Upper lobe of right lung (tissue), 1 donor: ENCODE measurements around the gene DHX32. TPM values are rescaled to one million over a fixed set of nuclear protein-coding genes. Genes with fewer than 3 reads are reported as not detected.
"Not testable (repeated sequence)": the region's sequence is repeated elsewhere in the genome, so short reads cannot be mapped to it uniquely, and the experiment has no call there.

ENCODE experiments used
- ATAC-seq: fragments of 200-7000 bp; cut with Tn5 transposase; one replicate; pipeline ENCODE4 v1.9.1; 2020; ENCODE audit warnings: mild to moderate bottlenecking, moderate library complexity
- DNase-seq: peaks from one replicate; pipeline ENCODE4 v3.0.0-alpha.2; 2020
- H3K27ac ChIP-seq: fragments of 200-600 bp; one replicate; pipeline ENCODE4 v1.8.0; 2022
- H3K27me3 ChIP-seq: fragments of 200-600 bp; one replicate; pipeline ENCODE4 v1.8.0; 2022; ENCODE audit warnings: mild to moderate bottlenecking
- H3K36me3 ChIP-seq: fragments of 200-600 bp; one replicate; pipeline ENCODE4 v1.8.0; 2022
- H3K4me1 ChIP-seq: fragments of 200-600 bp; one replicate; pipeline ENCODE4 v1.8.0; 2022
- H3K4me3 ChIP-seq: fragments of 200-600 bp; one replicate; pipeline ENCODE4 v1.8.0; 2022; ENCODE audit warnings: mild to moderate bottlenecking
- H3K9me3 ChIP-seq: fragments of 200-600 bp; one replicate; pipeline ENCODE4 v1.8.0; 2022
- intact Hi-C: fragments of 100-400 bp; cut with DNase I; formaldehyde crosslinking; loops from one replicate; pipeline ENCODE4 v1.11.0; 2022
- total RNA-seq: library from RNA; stranded (reverse); fragmentation: NEBNext Ultra II Directional; extraction: Animal tissue kit (Norgen Biotek cat#: 25700); gene quantifications from one replicate; pipeline ENCODE4 v1.2.1, GENCODE V29; 2021
- TF ChIP-seq, protein P1 (sequence below): fragments of 200-600 bp; IDR thresholded peaks from one replicate; pipeline ENCODE4 v1.8.0; 2022; ENCODE audit warnings: antibody characterized with exemption
- donor health status: DM: no; HTN: yes; CAD: no; lungs with severe emphysema.

The DHX32 gene
- total RNA-seq, 1 donor from 2014 or later: 35.1 TPM

DNA sequence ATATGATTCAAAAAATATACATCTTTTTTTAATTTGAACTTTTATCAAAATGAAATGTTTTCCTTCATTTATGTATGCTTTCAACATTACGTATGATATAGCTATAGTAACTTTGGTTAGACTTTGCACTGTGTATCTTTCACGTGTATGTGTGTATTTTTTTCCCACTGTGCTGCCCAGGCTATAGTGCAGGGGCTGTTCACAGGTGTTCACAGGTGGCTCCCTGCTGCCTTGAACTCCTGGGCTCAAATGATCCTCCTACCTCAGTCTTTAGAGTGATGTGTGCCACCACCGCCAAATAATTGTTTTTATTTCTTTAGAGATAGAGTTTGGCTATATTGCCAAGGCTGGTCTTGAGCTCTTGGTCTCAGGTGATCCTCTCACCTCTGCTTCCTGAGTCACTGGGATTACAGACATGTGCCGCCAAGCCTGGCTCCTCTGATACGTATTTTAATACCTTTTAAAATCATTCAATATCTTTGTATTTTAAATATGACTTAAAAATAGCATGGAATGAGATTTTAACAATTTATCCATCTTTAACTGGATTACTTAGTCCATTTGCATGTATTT, 44.3 kb upstream of the DHX32 start:
- intact Hi-C loops: no loop called here
- DNase-seq (no peak), ATAC-seq (no peak)
- TF ChIP-seq, protein P1, sequence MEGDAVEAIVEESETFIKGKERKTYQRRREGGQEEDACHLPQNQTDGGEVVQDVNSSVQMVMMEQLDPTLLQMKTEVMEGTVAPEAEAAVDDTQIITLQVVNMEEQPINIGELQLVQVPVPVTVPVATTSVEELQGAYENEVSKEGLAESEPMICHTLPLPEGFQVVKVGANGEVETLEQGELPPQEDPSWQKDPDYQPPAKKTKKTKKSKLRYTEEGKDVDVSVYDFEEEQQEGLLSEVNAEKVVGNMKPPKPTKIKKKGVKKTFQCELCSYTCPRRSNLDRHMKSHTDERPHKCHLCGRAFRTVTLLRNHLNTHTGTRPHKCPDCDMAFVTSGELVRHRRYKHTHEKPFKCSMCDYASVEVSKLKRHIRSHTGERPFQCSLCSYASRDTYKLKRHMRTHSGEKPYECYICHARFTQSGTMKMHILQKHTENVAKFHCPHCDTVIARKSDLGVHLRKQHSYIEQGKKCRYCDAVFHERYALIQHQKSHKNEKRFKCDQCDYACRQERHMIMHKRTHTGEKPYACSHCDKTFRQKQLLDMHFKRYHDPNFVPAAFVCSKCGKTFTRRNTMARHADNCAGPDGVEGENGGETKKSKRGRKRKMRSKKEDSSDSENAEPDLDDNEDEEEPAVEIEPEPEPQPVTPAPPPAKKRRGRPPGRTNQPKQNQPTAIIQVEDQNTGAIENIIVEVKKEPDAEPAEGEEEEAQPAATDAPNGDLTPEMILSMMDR: no peak
- no peaks in the 10 kb centered on the region for H3K27me3 ChIP-seq
- no peaks in the 10 kb centered on the region for H3K9me3 ChIP-seq
- H3K4me1 ChIP-seq: no peaks in the 10 kb centered on the region
- no peak overlapping the region for H3K27ac ChIP-seq
- no peak overlapping the region for H3K4me3 ChIP-seq
- H3K36me3 ChIP-seq: no peaks in the 10 kb centered on the region

DNA sequence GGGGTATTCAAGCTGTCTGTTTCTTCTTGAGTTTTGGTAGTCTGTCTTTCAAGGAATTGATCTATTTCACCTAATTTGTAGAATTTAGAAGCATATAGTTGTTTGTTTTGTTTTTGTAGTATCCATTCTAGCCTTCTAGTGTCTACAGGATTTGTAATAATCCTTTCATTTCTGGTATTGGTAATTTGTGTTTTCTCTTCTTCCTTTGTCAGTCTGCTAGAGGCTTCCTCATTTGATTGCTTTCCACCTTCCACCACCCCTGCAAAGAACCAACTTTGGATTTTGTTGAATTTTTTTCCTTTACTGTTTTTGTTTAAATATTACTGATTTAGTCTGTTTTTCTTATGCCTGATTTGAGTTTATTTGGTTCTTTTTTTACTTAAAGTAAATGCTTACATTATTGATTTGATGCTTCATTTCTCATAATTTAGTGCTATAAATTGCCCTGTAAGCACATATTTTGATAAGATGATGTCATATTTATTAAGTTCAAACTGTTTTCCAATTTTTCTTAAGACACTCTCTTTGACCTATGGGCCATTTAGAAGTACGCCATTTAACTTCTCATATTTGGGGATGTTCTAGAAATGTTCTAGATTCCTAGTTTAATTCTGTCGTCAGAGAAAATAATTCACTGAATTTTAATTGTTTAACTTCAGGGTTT, 40.7 kb upstream of the DHX32 start:
- intact Hi-C loops, H3K27me3 ChIP-seq, DNase-seq, H3K4me1 ChIP-seq, H3K36me3 ChIP-seq, H3K27ac ChIP-seq, ATAC-seq, H3K9me3 ChIP-seq, H3K4me3 ChIP-seq: not testable (repeated sequence)

DNA sequence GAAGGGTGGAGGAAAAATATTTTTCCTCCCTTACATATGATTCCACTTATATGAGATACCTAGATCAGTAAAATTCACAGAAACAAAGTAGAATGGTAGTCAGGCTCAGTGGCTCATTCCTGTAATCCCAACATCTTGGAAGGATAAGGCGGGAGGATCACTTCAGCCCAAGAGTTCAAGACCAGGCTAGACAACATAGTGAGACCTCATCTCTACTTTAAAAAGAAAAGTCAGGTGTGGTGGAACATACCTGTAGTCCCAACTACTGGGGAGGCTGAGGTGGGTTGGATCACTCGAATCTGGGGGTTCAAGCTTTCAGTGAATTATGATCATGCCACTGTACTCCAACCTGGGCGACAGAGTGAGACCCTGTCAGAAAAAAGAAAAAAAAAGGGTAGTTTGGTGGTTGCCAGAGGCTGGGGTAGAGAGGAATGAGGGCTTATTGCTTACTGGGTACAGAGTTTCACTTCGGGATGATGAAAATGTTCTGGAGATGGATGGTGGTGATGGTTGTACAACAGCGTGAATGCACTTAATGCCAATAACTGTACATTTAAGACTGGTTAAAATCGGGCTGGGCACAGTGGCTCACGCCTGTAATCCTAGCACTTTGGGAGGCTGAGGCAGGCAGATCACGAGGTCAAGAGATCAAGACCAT, 36.7 kb upstream of the DHX32 start:
- H3K27ac ChIP-seq, intact Hi-C loops, DNase-seq, H3K4me3 ChIP-seq, H3K9me3 ChIP-seq, H3K4me1 ChIP-seq, H3K36me3 ChIP-seq, H3K27me3 ChIP-seq: not testable (repeated sequence)
- peak; percentile 53 for ATAC-seq

DNA sequence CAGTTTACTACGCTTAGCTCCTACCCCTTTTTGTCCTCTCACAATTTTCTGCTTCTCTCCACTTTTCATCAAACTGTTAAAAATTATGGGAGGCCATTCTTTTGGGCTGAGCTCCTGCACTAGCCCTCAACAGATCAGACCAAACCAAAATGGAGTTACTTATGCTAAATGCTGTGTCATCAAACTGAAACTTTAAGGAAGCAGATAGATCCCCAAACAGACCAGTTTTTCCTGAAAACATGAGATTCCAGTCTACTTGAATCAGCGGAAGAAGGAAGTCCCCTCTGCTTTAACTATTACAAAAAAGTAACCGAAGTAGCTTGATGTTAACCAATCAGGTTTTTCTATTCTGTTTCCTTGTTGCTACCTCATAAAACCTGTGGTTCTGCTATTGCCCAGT, 35.9 kb upstream of the DHX32 start:
- Histone ChIP-seq H3K9me3 (no peaks in the 10 kb centered on the region), H3K4me1 (no peaks in the 10 kb centered on the region), H3K27me3 (no peaks in the 10 kb centered on the region), H3K4me3 (no peak overlapping the region), H3K36me3 (no peaks in the 10 kb centered on the region), H3K27ac (no peak overlapping the region)
- DNase-seq (no peak), ATAC-seq (no peak)
- intact Hi-C loops: no loop called here
- TF ChIP-seq, protein P1: no peak

DNA sequence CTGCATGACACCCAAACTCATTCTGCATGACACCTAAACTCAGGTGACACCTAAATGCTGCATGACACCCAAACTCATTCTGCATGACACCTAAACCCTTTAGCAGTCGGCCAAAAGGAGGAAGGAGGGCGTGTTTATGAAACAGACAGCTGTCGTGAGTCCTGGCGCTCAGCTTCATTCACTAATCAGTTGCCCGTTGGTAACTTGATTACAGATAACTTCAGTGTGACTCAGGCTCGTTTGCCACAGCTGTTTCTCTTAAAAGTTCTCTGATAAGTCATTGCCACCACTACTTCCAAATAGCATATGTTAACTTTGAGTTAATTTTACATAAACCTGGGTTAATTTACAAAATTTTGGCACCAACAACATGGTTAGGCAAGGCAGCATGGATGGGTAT, 32.2 kb upstream of the DHX32 start:
- intact Hi-C loops, ATAC-seq, H3K27ac ChIP-seq: not testable (repeated sequence)

DNA sequence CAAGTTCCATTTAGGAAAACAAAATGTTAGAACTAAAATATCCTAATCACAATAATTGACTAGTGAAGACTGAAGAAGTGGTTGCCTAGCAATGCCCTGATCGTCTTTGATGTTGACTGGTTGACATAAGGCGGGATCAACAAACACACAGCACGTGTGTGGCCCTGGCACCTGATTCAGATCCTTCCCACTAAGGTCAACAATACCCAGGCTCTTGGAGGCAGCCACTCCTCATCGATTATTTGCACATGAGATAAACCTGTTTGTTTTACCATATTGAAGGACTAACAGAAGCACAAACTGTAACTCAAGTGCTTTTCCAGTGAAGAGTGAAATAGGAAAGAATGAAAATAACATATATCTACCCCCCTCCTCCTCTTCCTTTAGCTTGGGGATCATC, 30.9 kb upstream of the DHX32 start:
- no peaks in the 10 kb centered on the region for H3K4me1 ChIP-seq
- no peaks in the 10 kb centered on the region for H3K27me3 ChIP-seq
- ATAC-seq: peak; percentile 70
- no peak overlapping the region for H3K4me3 ChIP-seq
- no peak for DNase-seq
- no peak overlapping the region for H3K27ac ChIP-seq
- no peaks in the 10 kb centered on the region for H3K9me3 ChIP-seq
- intact Hi-C loops: no loop called here
- no peaks in the 10 kb centered on the region for H3K36me3 ChIP-seq
- TF ChIP-seq, protein P1: no peak

More for the DNA sequence above, 32.2 kb upstream of the DHX32 start:
- not testable (repeated sequence) for H3K4me1 ChIP-seq, H3K36me3 ChIP-seq, H3K27me3 ChIP-seq, H3K4me3 ChIP-seq, H3K9me3 ChIP-seq, DNase-seq

DNA sequence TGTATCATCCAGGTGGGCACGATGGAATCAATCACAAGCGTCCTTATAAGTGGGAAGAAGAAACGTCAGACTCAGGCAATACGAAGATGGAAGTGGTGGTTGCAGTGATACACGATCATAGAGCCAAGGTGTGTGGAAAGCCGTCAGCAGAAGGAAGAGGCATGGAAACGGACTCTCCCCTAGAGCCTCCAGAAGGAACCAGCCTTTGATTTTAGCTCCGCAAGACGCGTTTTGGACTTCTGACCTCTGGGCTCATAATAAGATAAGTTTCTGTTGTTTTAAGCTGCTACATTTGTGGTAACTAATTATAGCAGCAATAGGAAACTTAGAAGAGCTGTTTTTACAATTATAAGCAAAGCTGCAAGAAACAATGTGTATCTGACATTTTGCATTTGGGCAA, 30.1 kb upstream of the DHX32 start:
- no peak overlapping the region for H3K4me3 ChIP-seq
- H3K36me3 ChIP-seq: no peaks in the 10 kb centered on the region
- TF ChIP-seq, protein P1: no peak
- no peak overlapping the region for H3K27ac ChIP-seq
- DNase-seq (no peak), ATAC-seq (no peak)
- H3K9me3 ChIP-seq: no peaks in the 10 kb centered on the region
- no peaks in the 10 kb centered on the region for H3K27me3 ChIP-seq
- no peaks in the 10 kb centered on the region for H3K4me1 ChIP-seq
- intact Hi-C loops: no loop called here

DNA sequence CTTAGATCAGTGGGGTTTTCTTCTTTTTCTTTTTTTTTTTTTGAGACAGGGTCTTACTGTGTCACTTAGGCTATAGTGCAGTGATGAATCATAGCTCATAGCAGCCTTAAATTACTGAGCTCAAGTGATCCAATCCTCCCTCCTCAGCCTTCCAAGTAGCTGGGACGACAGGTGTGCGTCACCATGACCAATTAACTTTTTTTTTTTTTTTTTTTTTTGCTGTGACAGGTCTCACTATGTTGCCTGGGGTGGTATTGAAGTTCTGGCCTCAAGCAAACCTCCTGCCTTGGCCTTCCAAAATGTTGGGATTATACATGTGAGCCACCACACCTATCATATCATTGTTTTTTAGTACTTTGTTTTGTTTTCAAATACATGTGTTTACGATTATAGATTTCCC, 28.4 kb upstream of the DHX32 start:
- H3K36me3 ChIP-seq, H3K9me3 ChIP-seq, intact Hi-C loops, H3K4me1 ChIP-seq, DNase-seq, H3K27me3 ChIP-seq, H3K4me3 ChIP-seq, ATAC-seq, H3K27ac ChIP-seq: not testable (repeated sequence)

DNA sequence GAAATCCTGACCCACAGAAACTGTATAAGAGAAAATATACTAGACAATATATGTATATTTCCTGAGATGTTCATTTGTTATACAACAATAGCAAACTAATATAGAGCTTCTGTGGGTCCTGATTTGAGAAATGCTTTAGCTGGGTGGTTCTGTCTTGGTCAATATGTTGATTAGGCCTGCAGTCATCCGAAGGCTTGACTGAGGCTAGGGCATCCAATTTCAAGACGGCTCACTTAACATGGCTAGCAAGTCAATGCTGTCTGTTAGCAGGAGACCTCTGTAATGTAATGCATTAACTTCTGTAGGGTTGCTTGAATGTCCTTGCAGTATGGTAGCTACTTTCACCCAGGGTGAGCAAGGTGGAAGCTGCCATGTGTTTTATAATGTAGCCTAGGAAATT, 27.7 kb upstream of the DHX32 start:
- peak; percentile 43 for ATAC-seq
- intact Hi-C loops, H3K27me3 ChIP-seq, H3K9me3 ChIP-seq, DNase-seq, H3K4me1 ChIP-seq, H3K4me3 ChIP-seq, H3K27ac ChIP-seq, H3K36me3 ChIP-seq: not testable (repeated sequence)

DNA sequence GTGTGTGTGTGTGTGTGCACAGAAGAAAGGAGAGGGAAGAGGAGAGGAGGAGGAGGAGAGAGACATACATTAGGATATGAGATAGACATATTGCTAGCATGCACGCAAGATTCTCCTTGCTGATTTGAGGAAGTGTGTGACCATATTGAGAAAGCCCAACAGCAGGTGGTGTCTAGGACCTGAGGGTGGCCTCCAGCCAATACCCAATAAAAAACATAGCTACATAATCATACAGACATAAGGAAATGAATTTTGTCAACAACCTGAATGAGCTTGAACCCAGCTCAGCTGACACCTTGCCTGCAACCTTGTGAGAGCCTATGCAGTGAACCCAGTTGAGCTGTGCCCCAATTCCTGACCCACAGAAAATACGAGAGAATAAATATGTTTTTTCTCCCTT, 26.5 kb upstream of the DHX32 start:
- peak; percentile 23 for ATAC-seq
- H3K9me3 ChIP-seq, H3K36me3 ChIP-seq, intact Hi-C loops, H3K27me3 ChIP-seq, H3K4me1 ChIP-seq, H3K27ac ChIP-seq, DNase-seq, H3K4me3 ChIP-seq: not testable (repeated sequence)
